CD4-positive, alpha-beta T cell treated with Interleukin-4 for 4 hours (primary cell): Measurements from ENCODE around the gene PEX7.
"Not testable (repeated sequence)": the region's sequence is repeated elsewhere in the genome, so short reads cannot be mapped to it uniquely, and the experiment has no call there.

Experiments used
- DNase-seq: peaks from one replicate; pipeline ENCODE4 v3.0.0-alpha.2; 2020

The PEX7 gene

GRCh38 chr6:136843210-136843609 lies 20.8 kb downstream of the PEX7 start:
- no peak for DNase-seq

- DNase-seq = peak; percentile 44
These were observed 23.7 kb downstream of the PEX7 start for GRCh38 chr6:136846046-136846445.

- not testable (repeated sequence) for DNase-seq
These were observed 24.1 kb downstream of the PEX7 start for GRCh38 chr6:136846477-136846876.

- DNase-seq = not testable (repeated sequence)
These were observed 27.7 kb downstream of the PEX7 start for GRCh38 chr6:136849979-136850563.

DNA sequence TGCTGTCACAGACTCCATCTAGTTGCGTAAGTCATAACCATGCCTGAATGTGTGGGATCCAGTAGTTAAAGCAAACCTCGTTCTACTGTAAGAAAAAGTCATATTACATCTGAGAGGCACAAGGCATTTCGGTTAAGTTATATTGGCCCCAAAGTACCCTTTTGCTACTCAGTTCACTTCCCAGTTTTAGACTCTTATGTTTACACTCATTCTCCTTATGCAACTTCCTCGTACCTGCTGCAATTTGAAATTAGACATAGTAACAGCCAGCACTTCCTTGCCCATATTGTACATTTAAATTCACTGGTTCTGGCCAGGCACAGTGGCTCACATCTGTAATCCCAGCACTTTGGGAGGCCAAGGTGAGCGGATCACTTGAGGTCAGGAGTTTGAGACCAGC lies 37.0 kb downstream of the PEX7 start:
- DNase-seq = no peak

- DNase-seq = no peak
These were observed 37.7 kb downstream of the PEX7 start for GRCh38 chr6:136860043-136860442.

GRCh38 chr6:136862662-136863061 lies 40.3 kb downstream of the PEX7 start:
- no peak for DNase-seq

GRCh38 chr6:136863752-136864151 lies 41.4 kb downstream of the PEX7 start:
- no peak for DNase-seq

DNA sequence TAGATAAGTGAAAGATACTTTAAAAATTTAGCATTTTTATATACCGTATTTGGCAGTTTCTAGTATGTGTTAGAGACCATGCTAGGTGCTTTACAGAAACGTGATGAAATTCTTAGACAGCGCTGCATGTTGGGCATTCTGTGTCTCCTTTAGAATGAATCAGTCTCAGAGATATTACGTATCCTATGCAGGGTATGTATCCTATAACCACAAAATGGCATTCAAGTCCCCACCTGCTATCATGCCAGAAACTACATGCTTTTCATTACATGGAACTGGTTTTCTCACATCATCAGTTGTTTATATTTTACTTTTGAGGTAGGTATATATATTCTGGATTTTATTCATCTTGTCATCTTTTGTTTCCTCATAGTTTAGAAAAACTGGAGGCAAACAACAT lies 42.3 kb downstream of the PEX7 start:
- no peak for DNase-seq

DNA sequence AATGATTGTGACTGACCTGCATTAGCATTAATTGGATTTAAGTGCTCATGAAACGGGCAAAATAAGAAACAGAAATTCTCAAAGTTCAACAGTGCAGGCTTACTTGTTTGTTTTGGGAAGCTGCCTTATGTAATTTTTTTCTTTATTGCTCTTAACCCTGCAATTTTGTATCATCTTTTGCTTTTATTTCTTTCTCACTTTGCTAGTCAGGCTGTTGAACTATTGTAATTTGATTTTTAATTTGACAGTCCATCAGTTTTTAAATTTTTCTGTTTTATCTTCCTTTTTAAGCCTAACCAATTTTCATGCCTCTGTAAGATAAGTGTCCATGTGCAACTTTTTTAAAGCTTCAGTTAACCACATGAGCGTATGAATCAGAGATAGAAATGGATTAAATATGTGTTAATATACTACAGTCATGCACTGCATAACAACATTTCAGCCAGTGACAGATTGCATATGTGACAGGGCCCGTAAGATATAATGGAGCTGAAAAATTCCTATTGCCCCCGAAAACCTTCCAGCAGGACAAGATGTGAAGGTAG lies 44.6 kb downstream of the PEX7 start:
- DNase-seq = no peak

DNA sequence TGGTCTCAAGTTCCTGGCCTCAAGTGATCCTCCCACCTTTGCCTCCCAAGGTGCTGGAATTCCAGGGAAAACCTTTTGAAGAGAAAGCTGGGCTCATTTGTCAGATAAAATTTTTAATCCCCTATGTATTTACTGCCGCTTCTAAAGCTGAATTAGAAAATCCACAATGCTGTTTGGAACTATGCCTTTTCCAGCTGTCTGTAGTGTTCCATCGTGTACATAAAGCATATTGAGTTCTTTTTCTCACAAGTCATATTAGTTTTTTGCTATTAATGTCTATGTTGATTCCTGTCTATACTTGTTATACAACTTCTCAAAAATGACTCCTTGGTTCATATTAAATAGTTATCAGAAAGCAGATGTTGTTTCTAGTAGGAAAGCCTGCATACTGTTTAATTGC lies 47.1 kb downstream of the PEX7 start:
- no peak for DNase-seq

- DNase-seq = no peak
These were observed 51.4 kb downstream of the PEX7 start for GRCh38 chr6:136873748-136874147.

DNA sequence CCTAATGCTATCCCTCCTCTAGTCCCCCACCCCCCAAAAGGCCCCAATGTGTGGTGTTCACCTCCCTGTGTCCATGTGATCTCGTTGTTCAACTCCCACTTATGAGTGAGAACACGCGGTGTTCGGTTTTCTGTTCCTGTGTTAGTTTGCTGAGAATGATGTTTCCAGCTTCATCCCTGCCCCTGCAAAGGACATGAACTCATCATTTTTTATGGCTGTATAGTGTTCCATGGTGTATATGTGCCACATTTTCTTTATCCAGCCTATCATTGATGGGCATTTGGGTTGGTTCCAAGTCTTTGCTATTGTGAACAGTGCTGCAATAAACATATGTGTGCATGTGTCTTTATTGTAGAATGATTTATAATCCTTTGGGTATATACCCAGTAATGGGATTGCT lies 54.1 kb downstream of the PEX7 start:
- DNase-seq = not testable (repeated sequence)

DNA sequence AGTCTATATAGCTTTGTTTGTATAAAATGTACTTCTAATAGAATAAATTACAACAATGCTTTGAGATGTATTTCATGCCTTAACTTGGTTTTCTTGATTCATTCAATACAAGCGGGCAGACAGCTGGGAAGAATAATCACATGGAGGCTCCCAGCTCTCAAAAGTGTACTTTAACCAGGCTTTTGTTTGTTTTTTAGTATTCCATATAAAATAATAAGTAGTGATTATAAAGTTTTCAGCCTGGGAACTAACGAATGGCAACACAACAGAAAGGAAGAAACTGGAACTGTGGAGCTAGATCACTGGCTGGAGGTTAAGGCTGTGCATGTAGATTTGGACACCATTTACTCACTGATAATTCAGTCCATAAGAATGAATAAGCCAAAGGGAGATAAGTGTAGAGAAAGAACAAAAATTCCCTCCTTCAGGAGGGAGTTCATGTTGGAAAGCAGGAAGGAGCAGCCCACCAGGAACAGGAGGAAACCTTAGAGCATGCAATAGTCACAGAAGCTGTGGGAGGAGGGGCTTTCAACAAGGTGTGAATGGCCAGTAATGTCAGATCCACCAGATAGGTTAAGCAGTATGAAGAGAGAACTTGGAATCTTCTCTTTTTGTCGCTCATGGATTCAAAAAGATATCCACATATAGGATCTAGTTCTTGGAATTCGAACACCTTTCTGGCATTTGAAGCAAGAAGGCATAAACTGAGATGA lies 58.5 kb downstream of the PEX7 start:
- DNase-seq = no peak

DNA sequence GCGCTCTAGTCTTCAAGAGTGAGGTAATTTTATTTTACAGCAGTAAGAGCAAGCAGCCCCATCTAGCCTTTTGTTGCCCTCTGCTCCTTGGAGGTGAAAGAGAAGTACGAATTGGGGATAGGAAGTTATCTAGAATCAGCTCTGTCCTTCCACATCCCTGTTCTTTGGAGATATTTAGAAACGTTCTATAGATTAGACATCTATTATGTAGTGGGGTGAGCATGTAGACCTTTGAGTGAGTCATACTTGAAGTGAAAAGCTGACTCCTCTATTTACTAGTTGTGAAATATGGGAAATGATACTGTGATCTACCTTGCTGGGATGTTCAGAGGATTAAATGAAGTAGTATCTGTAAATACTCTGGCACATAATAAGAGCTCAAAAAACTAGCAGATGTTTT lies 63.7 kb downstream of the PEX7 start:
- DNase-seq = no peak

DNA sequence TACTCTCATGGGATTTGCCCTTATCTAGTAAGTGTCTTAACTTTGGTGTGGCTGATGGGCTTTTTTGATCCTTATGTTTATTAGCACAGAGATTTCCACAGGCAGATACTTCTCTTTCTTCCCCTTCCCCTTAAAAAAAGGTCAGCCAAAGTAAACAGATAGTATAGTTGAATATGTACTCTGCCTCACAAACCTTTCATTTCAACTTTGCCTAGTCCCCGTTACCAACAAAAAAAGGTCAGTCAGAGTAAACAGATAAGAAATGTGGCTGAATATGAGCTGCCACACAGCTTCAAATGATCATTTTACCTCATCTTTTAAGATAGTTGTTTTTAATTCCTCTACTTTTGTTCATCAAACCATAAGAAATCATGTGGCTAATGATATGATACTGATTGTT lies 65.6 kb downstream of the PEX7 start:
- DNase-seq = no peak

GRCh38 chr6:136889271-136890193 lies 67.1 kb downstream of the PEX7 start:
- no peak for DNase-seq

DNA sequence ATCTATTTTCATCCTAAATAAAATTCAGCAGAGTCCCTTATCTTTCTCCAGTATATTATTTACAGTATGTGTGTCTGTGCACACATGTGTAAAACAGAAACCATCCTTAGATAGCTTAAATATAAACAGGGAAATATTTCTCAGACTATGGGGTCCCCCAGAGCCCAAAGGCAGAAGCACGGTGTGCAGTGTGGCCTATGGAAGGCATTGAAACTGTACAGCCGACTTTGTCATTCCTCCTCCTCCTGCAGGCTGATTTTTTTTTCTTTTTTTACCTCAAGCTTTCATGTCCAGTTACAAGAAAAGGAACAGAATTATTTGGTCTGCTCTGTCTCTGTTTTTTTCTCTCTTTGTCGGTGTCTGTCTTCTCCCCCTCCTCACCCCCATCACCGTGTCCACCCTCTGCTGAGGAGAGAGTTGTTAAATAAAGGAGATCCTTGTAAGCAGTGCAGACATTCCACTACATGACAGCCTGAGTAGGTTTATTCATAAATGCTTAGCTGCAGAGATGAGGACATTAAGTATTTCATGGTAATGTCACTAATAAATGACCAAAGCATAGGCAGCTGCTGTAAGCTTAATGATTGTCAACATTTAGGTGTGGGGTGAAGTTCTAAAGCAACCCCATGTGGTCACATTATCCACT lies 67.9 kb downstream of the PEX7 start:
- no peak for DNase-seq

- DNase-seq = no peak
These were observed 68.6 kb downstream of the PEX7 start for GRCh38 chr6:136890986-136891385.

- DNase-seq = no peak
These were observed 70.8 kb downstream of the PEX7 start for GRCh38 chr6:136893187-136893586.

DNA sequence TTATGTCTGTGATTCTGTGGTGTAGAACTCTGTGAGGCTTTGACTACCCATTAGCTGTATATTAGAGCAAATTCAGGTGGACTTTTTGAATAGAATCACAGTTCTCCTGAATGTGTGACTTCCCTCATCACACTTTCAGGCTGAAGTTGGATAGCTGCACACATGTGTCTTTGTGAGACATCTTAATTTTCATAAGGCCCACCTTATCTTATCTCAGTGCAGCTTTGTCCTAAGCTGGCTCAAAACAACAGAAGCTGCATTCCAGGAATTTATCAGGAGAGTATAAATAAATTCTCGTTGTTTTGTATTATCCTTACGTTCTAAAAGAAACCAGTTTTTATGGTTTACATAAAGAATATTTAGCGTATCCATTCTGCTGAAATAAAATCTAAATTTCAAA lies 73.5 kb downstream of the PEX7 start:
- no peak for DNase-seq

DNA sequence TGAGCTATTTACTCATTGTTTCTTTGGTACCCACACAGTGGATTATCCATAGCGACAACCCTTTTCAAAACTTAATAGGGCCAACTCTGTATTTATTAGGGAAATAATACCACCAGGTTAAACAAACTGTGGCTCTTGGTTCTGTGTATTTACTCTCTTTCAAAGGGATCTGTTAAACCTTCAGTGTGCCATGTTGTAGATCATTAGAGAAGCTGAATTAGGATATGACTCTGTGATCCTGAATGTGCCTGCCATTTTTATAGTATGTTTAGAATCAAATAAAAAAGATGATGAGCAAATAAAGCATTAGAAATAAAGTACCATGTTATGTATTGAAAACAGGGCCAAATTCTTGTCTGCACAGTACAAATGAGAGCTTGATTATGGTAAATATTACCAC lies 74.7 kb downstream of the PEX7 start:
- DNase-seq = no peak

DNA sequence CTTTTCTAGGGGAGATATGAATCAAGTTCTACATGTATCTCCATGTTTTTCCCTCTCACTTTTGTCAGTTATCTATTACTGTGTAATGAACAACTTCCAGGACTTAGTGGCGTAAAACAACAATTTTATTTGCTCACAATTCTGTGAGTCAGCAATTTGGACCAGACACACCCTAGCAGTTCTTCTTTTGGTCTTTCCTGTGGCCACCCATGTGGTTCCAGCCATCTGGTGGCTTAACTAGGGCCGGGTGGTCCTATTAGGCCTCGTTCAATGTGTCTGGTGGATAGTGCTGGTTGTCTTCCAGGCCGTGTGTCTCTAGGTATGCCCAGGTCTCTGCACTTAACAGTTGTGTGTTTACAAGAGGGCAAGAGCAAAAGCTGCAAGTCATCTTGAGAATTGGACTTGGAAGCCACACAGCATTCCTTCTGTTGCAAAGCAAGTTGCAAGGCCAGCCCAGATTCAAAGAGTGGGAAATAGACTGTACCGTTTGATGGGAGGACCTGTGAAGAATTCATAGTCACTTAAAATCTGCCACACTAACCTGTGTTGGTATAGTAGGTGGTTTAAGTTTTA lies 78.9 kb downstream of the PEX7 start:
- no peak for DNase-seq
